ENCODE results near the gene KIFBP. TPM values are rescaled to one million over a fixed set of nuclear protein-coding genes. Genes with fewer than 3 reads are reported as not detected.

KIFBP gene
- total RNA-seq, 2 donors from 2014 or later, result 8.2 to 13.1 TPM

GRCh38 chr10:69051303-69051702 lies 62.7 kb downstream of the KIFBP start:
- H3K27me3 Mint-ChIP-seq, result no peaks in the 10 kb centered on the region
- H3K4me1 Mint-ChIP-seq, result peaks cover 24% of the 10 kb centered on the region
- no peak overlapping the region for H3K4me3 Mint-ChIP-seq
- H3K9me3 Mint-ChIP-seq, result no peaks in the 10 kb centered on the region
- peak overlapping the region; percentile 67 for H3K27ac Mint-ChIP-seq
- H3K36me3 Mint-ChIP-seq (ENCODE audit: low read depth), result no peaks in the 10 kb centered on the region
- ATAC-seq (replicated peaks), result peak; percentile 20

GRCh38 chr10:69051710-69052487 lies 63.3 kb downstream of the KIFBP start:
- ATAC-seq (replicated peaks), result no peak
- Mint-ChIP-seq H3K4me3 (no peak overlapping the region), H3K27ac (peak overlapping the region; percentile 67)

GRCh38 chr10:69052736-69053135 lies 64.1 kb downstream of the KIFBP start:
- no peaks in the 10 kb centered on the region for H3K36me3 Mint-ChIP-seq (ENCODE audit: low read depth)
- no peak overlapping the region for H3K4me3 Mint-ChIP-seq
- peak overlapping the region; percentile 39 for H3K27ac Mint-ChIP-seq
- no peak for ATAC-seq (replicated peaks)
- H3K9me3 Mint-ChIP-seq, result no peaks in the 10 kb centered on the region
- H3K27me3 Mint-ChIP-seq, result no peaks in the 10 kb centered on the region
- H3K4me1 Mint-ChIP-seq, result peaks cover 25% of the 10 kb centered on the region

More at GRCh38 chr10:69051710-69052487, 63.3 kb downstream of the KIFBP start:
- no peaks in the 10 kb centered on the region for H3K9me3 Mint-ChIP-seq
- H3K27me3 Mint-ChIP-seq, result no peaks in the 10 kb centered on the region
- peaks cover 19% of the 10 kb centered on the region for H3K4me1 Mint-ChIP-seq
- H3K36me3 Mint-ChIP-seq (ENCODE audit: low read depth), result no peaks in the 10 kb centered on the region

GRCh38 chr10:69055241-69055640 lies 66.6 kb downstream of the KIFBP start:
- Mint-ChIP-seq H3K9me3 (no peaks in the 10 kb centered on the region), H3K4me3 (peak overlapping the region; percentile 62), H3K36me3 (ENCODE audit: low read depth) (no peaks in the 10 kb centered on the region), H3K27me3 (no peaks in the 10 kb centered on the region), H3K4me1 (peaks cover 27% of the 10 kb centered on the region), H3K27ac (peak overlapping the region; percentile 93)
- ATAC-seq (replicated peaks), result peak; percentile 76

- peak; percentile 67 for ATAC-seq (replicated peaks)
- peak overlapping the region; percentile 93 for H3K27ac Mint-ChIP-seq
- H3K27me3 Mint-ChIP-seq, result no peaks in the 10 kb centered on the region
- H3K36me3 Mint-ChIP-seq (ENCODE audit: low read depth), result no peaks in the 10 kb centered on the region
- H3K4me3 Mint-ChIP-seq, result peak overlapping the region; percentile 62
- no peaks in the 10 kb centered on the region for H3K9me3 Mint-ChIP-seq
- H3K4me1 Mint-ChIP-seq, result peaks cover 27% of the 10 kb centered on the region
Measured at GRCh38 chr10:69056129-69056528, 67.5 kb downstream of the KIFBP start.

GRCh38 chr10:69056536-69057260 lies 68.1 kb downstream of the KIFBP start:
- H3K4me1 Mint-ChIP-seq, result peaks cover 27% of the 10 kb centered on the region
- H3K4me3 Mint-ChIP-seq, result peak overlapping the region; percentile 62
- H3K9me3 Mint-ChIP-seq, result no peaks in the 10 kb centered on the region
- no peaks in the 10 kb centered on the region for H3K36me3 Mint-ChIP-seq (ENCODE audit: low read depth)
- no peaks in the 10 kb centered on the region for H3K27me3 Mint-ChIP-seq
- no peak for ATAC-seq (replicated peaks)
- peak overlapping the region; percentile 93 for H3K27ac Mint-ChIP-seq

- Mint-ChIP-seq H3K4me1 (peaks cover 29% of the 10 kb centered on the region), H3K27me3 (no peaks in the 10 kb centered on the region), H3K9me3 (no peaks in the 10 kb centered on the region), H3K36me3 (ENCODE audit: low read depth) (no peaks in the 10 kb centered on the region), H3K27ac (peak overlapping the region; percentile 93), H3K4me3 (peak overlapping the region; percentile 62)
- ATAC-seq (replicated peaks), result peak; percentile 17
Measured at GRCh38 chr10:69057261-69057950, 68.8 kb downstream of the KIFBP start.

- H3K27me3 Mint-ChIP-seq, result no peaks in the 10 kb centered on the region
- peak overlapping the region; percentile 62 for H3K4me3 Mint-ChIP-seq
- ATAC-seq (replicated peaks), result no peak
- no peaks in the 10 kb centered on the region for H3K36me3 Mint-ChIP-seq (ENCODE audit: low read depth)
- peaks cover 26% of the 10 kb centered on the region for H3K4me1 Mint-ChIP-seq
- no peaks in the 10 kb centered on the region for H3K9me3 Mint-ChIP-seq
- H3K27ac Mint-ChIP-seq, result peak overlapping the region; percentile 93
Measured at GRCh38 chr10:69057951-69058297, 69.3 kb downstream of the KIFBP start.

- H3K4me1 Mint-ChIP-seq, result peaks cover 32% of the 10 kb centered on the region
- H3K9me3 Mint-ChIP-seq, result no peaks in the 10 kb centered on the region
- no peak for ATAC-seq (replicated peaks)
- no peak overlapping the region for H3K4me3 Mint-ChIP-seq
- no peak overlapping the region for H3K27ac Mint-ChIP-seq
- no peaks in the 10 kb centered on the region for H3K27me3 Mint-ChIP-seq
- H3K36me3 Mint-ChIP-seq (ENCODE audit: low read depth), result peaks cover under 1% of the 10 kb centered on the region
Measured at GRCh38 chr10:69060127-69060798, 71.7 kb downstream of the KIFBP start.

GRCh38 chr10:69061305-69062161 lies 72.9 kb downstream of the KIFBP start:
- Mint-ChIP-seq H3K36me3 (ENCODE audit: low read depth) (peaks cover 6% of the 10 kb centered on the region), H3K9me3 (no peaks in the 10 kb centered on the region), H3K4me3 (peak overlapping the region; percentile 83), H3K27me3 (no peaks in the 10 kb centered on the region), H3K27ac (peak overlapping the region; percentile 89), H3K4me1 (peaks cover 42% of the 10 kb centered on the region)
- peak; percentile 21 for ATAC-seq (replicated peaks)

- no peaks in the 10 kb centered on the region for H3K9me3 Mint-ChIP-seq
- H3K27ac Mint-ChIP-seq, result no peak overlapping the region
- H3K36me3 Mint-ChIP-seq (ENCODE audit: low read depth), result peaks cover 6% of the 10 kb centered on the region
- ATAC-seq (replicated peaks), result no peak
- no peak overlapping the region for H3K4me3 Mint-ChIP-seq
- H3K4me1 Mint-ChIP-seq, result peaks cover 35% of the 10 kb centered on the region
- no peaks in the 10 kb centered on the region for H3K27me3 Mint-ChIP-seq
Measured at GRCh38 chr10:69062901-69063300, 74.3 kb downstream of the KIFBP start.

GRCh38 chr10:69064762-69065328 lies 76.2 kb downstream of the KIFBP start:
- no peaks in the 10 kb centered on the region for H3K9me3 Mint-ChIP-seq
- peak overlapping the region; percentile 97 for H3K27ac Mint-ChIP-seq
- H3K4me3 Mint-ChIP-seq, result peak overlapping the region; percentile 74
- H3K27me3 Mint-ChIP-seq, result no peaks in the 10 kb centered on the region
- H3K4me1 Mint-ChIP-seq, result peaks cover 30% of the 10 kb centered on the region
- ATAC-seq (replicated peaks), result no peak
- H3K36me3 Mint-ChIP-seq (ENCODE audit: low read depth), result peaks cover 6% of the 10 kb centered on the region
